Type B pancreatic cell (in vitro differentiated cells): ENCODE measurements around the gene LRRN2. TPM values are rescaled to one million over a fixed set of nuclear protein-coding genes. Genes with fewer than 3 reads are reported as not detected.

Source experiments
- DNase-seq: peaks from one replicate; pipeline ENCODE4 v3.0.0; 2021; ENCODE audit warnings: mixed read lengths; ENCODE audit not compliant: unreplicated experiment; ENCODE audit errors: extremely low spot score
- H3K27ac Mint-ChIP-seq: 2 replicates; pipeline ENCODE4 v1.8.0; 2021; ENCODE audit warnings: mild to moderate bottlenecking, mixed read lengths
- H3K27me3 Mint-ChIP-seq: 2 replicates; pipeline ENCODE4 v1.8.0; 2021; ENCODE audit warnings: mixed read lengths
- H3K36me3 Mint-ChIP-seq: 2 replicates; pipeline ENCODE4 v1.8.0; 2021; ENCODE audit warnings: mixed read lengths
- H3K4me1 Mint-ChIP-seq: one replicate; pipeline ENCODE4 v1.8.0; 2021; ENCODE audit warnings: mixed read lengths; ENCODE audit not compliant: unreplicated experiment
- H3K4me3 Mint-ChIP-seq: 2 replicates; pipeline ENCODE4 v1.8.0; 2021; ENCODE audit warnings: mild to moderate bottlenecking, mixed read lengths
- H3K9me3 Mint-ChIP-seq: 2 replicates; pipeline ENCODE4 v1.8.0; 2021; ENCODE audit warnings: mixed read lengths
- CTCF ChIP-seq: fragments of 200-600 bp; sonication (generic); conservative IDR thresholded peaks from 2 replicates; pipeline ENCODE4 v1.5.0; 2021; ENCODE audit warnings: antibody characterized with exemption, mild to moderate bottlenecking
- total RNA-seq: library from RNA; stranded (reverse); gene quantifications from 2 replicates; pipeline ENCODE4 v1.2.1, GENCODE V29; 2021; ENCODE audit warnings: low replicate concordance

LRRN2 gene
- total RNA-seq, 1 donor from 2014 or later: 19.0 TPM

DNA sequence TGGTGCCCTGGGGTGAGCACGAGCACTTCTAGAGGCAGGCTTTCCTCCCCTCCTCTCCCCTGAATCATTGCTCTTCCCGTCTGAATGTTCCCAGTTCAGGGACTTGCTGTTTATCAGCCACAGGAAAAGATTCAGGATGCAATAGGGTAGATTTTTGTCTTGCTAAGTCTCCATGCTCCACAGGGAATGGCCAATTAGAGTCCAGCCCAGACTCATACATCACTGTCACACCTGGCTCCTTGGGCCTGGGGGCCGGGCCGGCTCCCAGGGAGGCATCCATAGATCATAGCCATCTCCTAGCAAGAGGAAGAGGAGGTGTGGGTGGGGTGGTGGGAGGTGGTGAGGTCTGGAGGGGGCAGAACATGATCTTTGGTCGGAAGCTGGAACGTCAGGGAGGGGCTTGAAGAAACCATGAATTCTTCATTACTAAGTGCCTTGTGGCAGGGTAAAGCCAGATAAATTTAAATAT is 83.4 kb downstream of the LRRN2 start:
- Mint-ChIP-seq H3K27me3 (peaks cover 9% of the 10 kb centered on the region), H3K9me3 (no peaks in the 10 kb centered on the region), H3K4me3 (no peak overlapping the region), H3K27ac (no peak overlapping the region), H3K4me1 (peaks cover 11% of the 10 kb centered on the region), H3K36me3 (no peaks in the 10 kb centered on the region)
- no peak for TF ChIP-seq CTCF
- DNase-seq: no peak

GRCh38 chr1:204600968-204601367 is 84.6 kb downstream of the LRRN2 start:
- Mint-ChIP-seq H3K4me3 (peak overlapping the region; percentile 45), H3K27ac (no peak overlapping the region), H3K9me3 (no peaks in the 10 kb centered on the region), H3K4me1 (peaks cover 11% of the 10 kb centered on the region), H3K36me3 (no peaks in the 10 kb centered on the region), H3K27me3 (peaks cover 9% of the 10 kb centered on the region)
- no peak for DNase-seq
- peak; percentile 60 for TF ChIP-seq CTCF

DNA sequence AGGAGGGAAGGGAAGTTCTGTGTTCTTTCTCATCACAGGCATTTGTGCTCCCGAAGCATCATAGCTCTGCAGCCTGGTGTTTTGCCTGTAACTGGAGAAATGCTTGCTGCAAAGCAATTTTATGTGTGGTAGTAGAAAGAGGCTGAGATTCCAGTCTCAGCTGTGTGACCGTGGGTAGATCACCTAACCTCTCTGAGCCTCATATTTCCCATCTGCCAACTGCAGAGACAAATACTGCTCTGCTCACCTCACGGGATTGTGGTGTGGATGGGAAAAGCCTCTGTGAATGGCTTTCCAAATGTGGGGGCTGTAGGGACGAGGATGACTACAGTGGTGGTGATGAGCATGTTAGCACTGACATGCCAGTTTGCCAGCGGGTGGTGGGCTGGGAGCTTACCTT is 85.3 kb downstream of the LRRN2 start:
- peaks cover 9% of the 10 kb centered on the region for H3K27me3 Mint-ChIP-seq
- no peaks in the 10 kb centered on the region for H3K36me3 Mint-ChIP-seq
- no peak overlapping the region for H3K27ac Mint-ChIP-seq
- H3K9me3 Mint-ChIP-seq: no peaks in the 10 kb centered on the region
- TF ChIP-seq CTCF: no peak
- H3K4me1 Mint-ChIP-seq: peaks cover 11% of the 10 kb centered on the region
- no peak overlapping the region for H3K4me3 Mint-ChIP-seq
- no peak for DNase-seq

GRCh38 chr1:204599596-204599995 is 85.9 kb downstream of the LRRN2 start:
- Mint-ChIP-seq H3K27me3 (peaks cover 9% of the 10 kb centered on the region), H3K27ac (no peak overlapping the region), H3K9me3 (no peaks in the 10 kb centered on the region), H3K36me3 (no peaks in the 10 kb centered on the region), H3K4me3 (no peak overlapping the region), H3K4me1 (peaks cover 11% of the 10 kb centered on the region)
- TF ChIP-seq CTCF: no peak
- DNase-seq: no peak

DNA sequence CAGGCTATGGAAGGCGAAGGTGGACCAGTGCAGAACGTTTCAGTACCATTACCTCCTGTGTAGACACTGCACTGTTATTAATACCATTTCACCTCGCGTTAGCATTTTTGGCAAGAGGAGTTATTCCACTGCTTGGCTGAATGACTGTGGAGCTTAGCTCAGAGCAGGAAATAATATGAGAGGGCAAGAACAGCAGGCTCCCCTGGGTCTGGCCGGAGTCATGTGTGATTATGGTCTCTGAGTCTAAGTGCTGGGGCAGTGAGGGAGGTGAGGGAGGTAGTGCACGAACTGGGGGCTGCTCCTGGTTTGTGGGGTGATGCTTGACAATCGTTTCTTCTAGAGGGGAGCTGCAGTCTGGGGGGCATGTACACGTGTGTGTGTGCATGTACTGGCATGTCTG is 86.4 kb downstream of the LRRN2 start:
- peaks cover 9% of the 10 kb centered on the region for H3K27me3 Mint-ChIP-seq
- no peaks in the 10 kb centered on the region for H3K9me3 Mint-ChIP-seq
- no peak for DNase-seq
- no peak overlapping the region for H3K27ac Mint-ChIP-seq
- H3K4me1 Mint-ChIP-seq: peaks cover 11% of the 10 kb centered on the region
- no peak for TF ChIP-seq CTCF
- H3K36me3 Mint-ChIP-seq: no peaks in the 10 kb centered on the region
- H3K4me3 Mint-ChIP-seq: no peak overlapping the region
